RWPE2 (cell line): ENCODE results near the gene ACAD8.

Experiments
- ATAC-seq: fragments of 200-7000 bp; cut with Tn5 transposase; 3 replicates; pipeline ENCODE4 v1.9.1; 2021; ENCODE audit warnings: low read depth
- DNase-seq: peaks from one replicate; pipeline ENCODE4 v3.0.0-alpha.2; 2020; ENCODE audit warnings: low spot score
- H3K27ac ChIP-seq: fragments of 450-650 bp; 2 replicates; pipeline ENCODE4 v1.5.1; 2017; ENCODE audit warnings: mild to moderate bottlenecking; ENCODE audit not compliant: poor library complexity, severe bottlenecking
- H3K27me3 ChIP-seq: fragments of 250-450 bp; sonication (Bioruptor Pico); 2 replicates; pipeline ENCODE4 v1.5.1; 2021; ENCODE audit warnings: mild to moderate bottlenecking, moderate library complexity; ENCODE audit not compliant: insufficient read depth, poor library complexity, severe bottlenecking
- H3K36me3 ChIP-seq: fragments of 250-450 bp; sonication (Bioruptor Pico); 2 replicates; pipeline ENCODE4 v1.5.1; 2020; ENCODE audit warnings: low read depth, mild to moderate bottlenecking, moderate library complexity
- H3K4me1 ChIP-seq: fragments of 250-450 bp; sonication (Bioruptor Pico); 2 replicates; pipeline ENCODE4 v1.5.1; 2021; ENCODE audit warnings: mild to moderate bottlenecking, moderate library complexity; ENCODE audit not compliant: insufficient read depth, poor library complexity, severe bottlenecking
- H3K4me3 ChIP-seq: fragments of 250-450 bp; sonication (Bioruptor Pico); 2 replicates; pipeline ENCODE4 v1.5.1; 2021; ENCODE audit warnings: mild to moderate bottlenecking, moderate library complexity; ENCODE audit not compliant: severe bottlenecking
- H3K9me3 ChIP-seq: fragments of 250-450 bp; sonication (Bioruptor Pico); 2 replicates; pipeline ENCODE4 v1.5.1; 2021; ENCODE audit warnings: mild to moderate bottlenecking, moderate library complexity; ENCODE audit not compliant: severe bottlenecking
- TF ChIP-seq, protein P1 (sequence below): fragments of 450-650 bp; IDR thresholded peaks from one replicate; pipeline ENCODE4 v1.5.1; 2017; ENCODE audit warnings: mild to moderate bottlenecking, moderate library complexity; ENCODE audit not compliant: poor library complexity, severe bottlenecking

The ACAD8 gene

DNA sequence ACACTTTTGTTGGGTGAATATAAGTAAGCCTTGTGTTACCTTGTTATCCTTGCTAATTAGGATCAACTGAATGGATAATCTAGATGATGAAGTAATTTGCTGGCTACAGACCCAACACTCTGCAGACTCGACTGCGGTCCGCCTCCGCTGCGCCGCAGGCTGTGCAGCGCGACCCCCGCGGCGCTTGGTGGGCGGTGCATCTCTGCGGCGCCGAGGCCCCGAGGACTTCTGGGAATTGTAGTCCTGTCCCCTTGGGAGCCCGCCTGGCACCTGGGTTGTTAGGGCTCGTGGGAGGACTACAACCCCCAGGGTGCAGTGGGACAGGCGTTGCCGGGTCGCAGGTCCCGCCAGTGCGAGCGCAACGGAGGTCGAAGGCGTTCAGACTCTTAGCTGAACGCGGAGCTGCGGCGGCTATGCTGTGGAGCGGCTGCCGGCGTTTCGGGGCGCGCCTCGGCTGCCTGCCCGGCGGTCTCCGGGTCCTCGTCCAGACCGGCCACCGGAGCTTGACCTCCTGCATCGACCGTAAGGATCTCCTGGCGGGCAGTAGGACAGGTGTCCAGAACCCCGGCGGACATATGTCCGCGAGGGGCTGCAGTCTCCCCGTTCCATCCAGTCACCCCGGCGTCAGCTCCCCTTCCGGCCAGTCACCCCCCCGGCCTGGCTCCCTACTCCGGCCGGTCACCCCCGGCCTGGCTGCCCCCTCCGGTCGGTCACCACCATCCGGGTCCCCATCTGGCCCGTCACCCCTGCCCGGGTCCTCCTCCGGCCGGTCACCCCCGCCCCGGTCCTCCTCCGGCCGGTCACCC, at the start of gene ACAD8, which contains the start of gene THYN1:
Gene ACAD8 (plus strand): TSS at position 381 of the 806 bp plus-strand sequence. CDS start 33 bp downstream, at position 414.
Gene THYN1 (minus strand): TSS at position 165 of the 806 bp plus-strand sequence. CDS start 470 bp downstream, outside the sequence.
- H3K4me1 ChIP-seq = peaks cover 7% of the 10 kb centered on the region
- peak; percentile 97 for DNase-seq
- TF ChIP-seq, protein P1, sequence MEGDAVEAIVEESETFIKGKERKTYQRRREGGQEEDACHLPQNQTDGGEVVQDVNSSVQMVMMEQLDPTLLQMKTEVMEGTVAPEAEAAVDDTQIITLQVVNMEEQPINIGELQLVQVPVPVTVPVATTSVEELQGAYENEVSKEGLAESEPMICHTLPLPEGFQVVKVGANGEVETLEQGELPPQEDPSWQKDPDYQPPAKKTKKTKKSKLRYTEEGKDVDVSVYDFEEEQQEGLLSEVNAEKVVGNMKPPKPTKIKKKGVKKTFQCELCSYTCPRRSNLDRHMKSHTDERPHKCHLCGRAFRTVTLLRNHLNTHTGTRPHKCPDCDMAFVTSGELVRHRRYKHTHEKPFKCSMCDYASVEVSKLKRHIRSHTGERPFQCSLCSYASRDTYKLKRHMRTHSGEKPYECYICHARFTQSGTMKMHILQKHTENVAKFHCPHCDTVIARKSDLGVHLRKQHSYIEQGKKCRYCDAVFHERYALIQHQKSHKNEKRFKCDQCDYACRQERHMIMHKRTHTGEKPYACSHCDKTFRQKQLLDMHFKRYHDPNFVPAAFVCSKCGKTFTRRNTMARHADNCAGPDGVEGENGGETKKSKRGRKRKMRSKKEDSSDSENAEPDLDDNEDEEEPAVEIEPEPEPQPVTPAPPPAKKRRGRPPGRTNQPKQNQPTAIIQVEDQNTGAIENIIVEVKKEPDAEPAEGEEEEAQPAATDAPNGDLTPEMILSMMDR = no peak
- peaks cover 51% of the 10 kb centered on the region for H3K36me3 ChIP-seq
- no peak within 1 kb of the TSS for H3K27ac ChIP-seq
- no peaks in the 10 kb centered on the region for H3K27me3 ChIP-seq
- peak within 1 kb of the TSS; percentile 88 for H3K4me3 ChIP-seq
- no peaks in the 10 kb centered on the region for H3K9me3 ChIP-seq
- peak; percentile 99 for ATAC-seq

DNA sequence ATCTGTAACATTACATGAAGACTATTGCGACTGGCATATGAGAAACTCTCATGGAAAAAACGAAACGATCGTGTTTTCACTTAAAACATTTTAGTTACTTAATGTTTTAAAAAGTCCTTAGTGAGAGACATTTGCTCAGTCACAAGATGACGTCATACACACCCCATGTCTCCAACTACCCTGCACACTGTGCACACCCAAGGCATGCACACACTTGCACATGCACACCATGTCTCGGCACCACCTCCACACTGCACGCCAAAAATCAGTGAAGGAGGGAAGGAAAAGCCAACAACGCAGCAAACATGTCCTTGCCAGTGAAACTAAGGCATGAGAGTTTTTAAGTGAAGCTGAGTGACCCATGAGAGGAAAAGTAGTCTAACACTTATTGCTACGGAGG, 47.6 kb upstream of the ACAD8 start:
- Histone ChIP-seq H3K36me3 (peaks cover 100% of the 10 kb centered on the region), H3K4me1 (no peaks in the 10 kb centered on the region), H3K4me3 (no peak overlapping the region), H3K9me3 (no peaks in the 10 kb centered on the region), H3K27me3 (no peaks in the 10 kb centered on the region), H3K27ac (no peak overlapping the region)
- DNase-seq (no peak), ATAC-seq (no peak)
- TF ChIP-seq, protein P1 = no peak

DNA sequence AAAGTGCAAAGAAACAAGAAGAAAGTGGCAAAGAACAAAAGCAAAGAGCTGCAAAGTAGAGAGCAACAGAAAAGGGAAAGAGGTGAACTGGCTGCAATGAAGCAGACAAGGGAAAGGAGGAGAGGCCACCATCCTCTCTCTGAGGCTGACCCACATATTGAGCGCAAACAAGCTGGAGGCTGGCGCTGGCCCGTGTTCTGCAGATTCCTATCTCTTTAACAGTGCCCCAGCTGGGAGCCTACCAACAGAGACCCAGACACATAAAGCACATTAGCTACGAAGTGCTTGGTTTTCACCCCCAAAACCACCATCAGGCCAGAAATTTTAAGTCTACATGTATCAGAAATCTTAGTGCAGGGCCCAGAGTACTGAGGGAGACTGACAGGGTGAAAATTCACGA, 47.2 kb upstream of the ACAD8 start:
- DNase-seq (no peak), ATAC-seq (no peak)
- Histone ChIP-seq H3K27ac (no peak overlapping the region), H3K36me3 (peaks cover 100% of the 10 kb centered on the region), H3K9me3 (no peaks in the 10 kb centered on the region), H3K27me3 (no peaks in the 10 kb centered on the region), H3K4me1 (no peaks in the 10 kb centered on the region), H3K4me3 (no peak overlapping the region)
- TF ChIP-seq, protein P1 = no peak

DNA sequence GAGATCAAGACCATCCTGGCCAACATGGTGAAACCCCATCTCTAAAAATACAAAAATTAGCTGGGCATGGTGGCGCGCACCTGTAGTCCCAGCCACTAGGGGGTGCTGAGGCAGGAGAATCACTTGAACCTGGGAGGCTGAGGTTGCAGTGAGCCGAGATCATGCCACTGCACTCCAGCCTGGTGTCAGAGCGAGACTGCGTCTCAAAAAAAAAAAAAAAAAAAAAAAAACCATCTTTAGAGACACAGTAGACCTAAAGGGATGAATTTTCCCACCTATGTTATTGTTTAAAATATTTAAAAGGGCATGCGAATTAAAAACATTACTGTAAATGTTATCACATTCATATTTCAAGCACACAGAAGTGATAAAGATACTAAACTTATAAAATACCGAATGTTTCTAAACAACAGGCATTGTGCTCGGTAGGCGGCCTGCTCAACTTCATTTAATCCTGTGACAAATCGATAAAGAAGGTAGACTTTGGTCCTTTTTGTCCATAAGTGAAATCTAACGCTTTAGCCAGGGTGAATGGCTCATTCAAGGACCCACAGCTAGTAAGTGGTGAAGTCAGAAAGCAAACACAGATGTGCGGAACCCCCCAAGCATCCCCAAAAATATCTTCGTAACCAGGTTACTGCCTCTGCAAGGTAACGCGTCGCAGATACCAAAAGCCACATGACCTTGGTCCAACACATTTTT, 45.7 kb upstream of the ACAD8 start:
- ATAC-seq (no peak), DNase-seq (no peak)
- H3K27ac ChIP-seq = no peak overlapping the region
- TF ChIP-seq, protein P1 = peak; percentile 79
- no peaks in the 10 kb centered on the region for H3K4me1 ChIP-seq
- H3K9me3 ChIP-seq = no peaks in the 10 kb centered on the region
- no peak overlapping the region for H3K4me3 ChIP-seq
- H3K27me3 ChIP-seq = no peaks in the 10 kb centered on the region
- H3K36me3 ChIP-seq = peaks cover 100% of the 10 kb centered on the region
